ENCODE measurements around the gene EPHB2.

- TF ChIP-seq CTCF (IDR thresholded peaks at IDR 0.05) (no peak), EZH2 (IDR thresholded peaks at IDR 0.05; ENCODE audit: borderline replicate concordance, insufficient read depth, low read depth, low read length, poor library complexity, severe bottlenecking) (no peak)
Observed at GRCh38 chr1:22696610-22697009, 14.0 kb upstream of the EPHB2 start.

All from B cell (primary cell).